AG20443 (cell line): ENCODE results near the gene HERC5.
"Not testable (repeated sequence)": the region's sequence is repeated elsewhere in the genome, so short reads cannot be mapped to it uniquely, and the experiment has no call there.

Experiments
- DNase-seq: peaks from one replicate; pipeline ENCODE4 v3.0.0; 2012; ENCODE audit warnings: low spot score, mixed read lengths

HERC5 gene

DNA sequence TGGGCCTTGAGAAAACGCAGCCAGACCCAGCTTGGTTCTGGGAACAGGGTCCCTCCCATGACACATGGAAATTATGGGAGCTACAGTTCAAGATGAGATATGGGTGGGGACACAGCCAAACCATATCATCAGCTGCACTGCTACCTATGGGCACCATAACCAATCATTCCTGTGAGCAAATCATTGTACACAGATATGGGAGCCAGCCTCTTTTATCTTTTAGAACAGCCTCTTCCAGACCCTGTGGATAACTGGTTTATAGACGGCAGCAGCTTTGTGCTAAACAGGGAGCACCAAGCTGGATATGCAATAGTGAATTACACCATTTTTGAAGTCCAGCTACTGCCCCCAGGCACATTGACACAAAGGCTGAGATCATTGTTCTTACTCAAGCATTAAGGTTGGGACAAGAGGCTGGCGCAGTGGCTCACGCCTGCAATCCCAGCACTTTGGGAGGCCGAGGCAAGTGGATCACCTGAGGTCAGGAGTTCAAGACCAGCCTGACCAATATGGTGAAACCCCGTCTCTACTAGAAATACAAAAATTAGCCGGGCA, 8.6 kb upstream of the HERC5 start:
- not testable (repeated sequence) for DNase-seq

DNA sequence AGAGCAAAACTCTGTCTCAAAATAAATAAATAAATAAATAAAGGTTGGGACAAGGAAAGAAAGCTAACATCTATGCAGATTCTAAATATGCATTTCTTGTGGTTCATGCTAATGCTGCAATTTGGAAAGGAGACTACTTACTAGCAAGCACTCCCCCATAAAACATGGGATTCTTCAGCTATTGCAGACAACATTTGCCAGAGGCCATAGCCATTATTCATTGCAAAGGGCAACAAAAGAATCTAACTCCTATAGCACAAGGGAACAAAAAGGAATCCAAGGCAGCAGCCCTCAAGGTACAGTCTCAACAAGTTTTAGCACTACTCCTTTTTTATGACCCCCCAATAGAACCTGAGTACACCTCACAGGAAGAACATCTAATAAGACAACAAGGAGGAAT, 8.0 kb upstream of the HERC5 start:
- DNase-seq: no peak

DNA sequence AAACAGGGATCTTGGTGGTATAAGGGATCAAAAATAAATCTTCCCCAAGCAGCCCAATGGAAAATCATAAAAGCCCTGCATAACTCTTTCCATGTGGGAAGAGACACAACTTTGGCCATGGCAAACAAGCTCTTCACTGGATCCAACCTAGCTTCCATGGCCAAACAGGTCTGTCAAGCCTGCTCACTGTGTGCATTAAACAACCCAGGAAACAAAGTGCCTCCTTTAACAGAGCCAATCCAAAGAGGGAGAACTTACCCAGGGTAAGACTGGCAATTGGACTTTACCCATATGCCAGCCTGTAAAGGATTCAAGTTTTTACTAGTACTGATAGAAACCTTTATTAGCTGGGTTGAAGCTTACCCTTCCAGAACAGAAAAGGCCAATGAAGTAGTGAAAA, 7.6 kb upstream of the HERC5 start:
- DNase-seq: no peak

DNA sequence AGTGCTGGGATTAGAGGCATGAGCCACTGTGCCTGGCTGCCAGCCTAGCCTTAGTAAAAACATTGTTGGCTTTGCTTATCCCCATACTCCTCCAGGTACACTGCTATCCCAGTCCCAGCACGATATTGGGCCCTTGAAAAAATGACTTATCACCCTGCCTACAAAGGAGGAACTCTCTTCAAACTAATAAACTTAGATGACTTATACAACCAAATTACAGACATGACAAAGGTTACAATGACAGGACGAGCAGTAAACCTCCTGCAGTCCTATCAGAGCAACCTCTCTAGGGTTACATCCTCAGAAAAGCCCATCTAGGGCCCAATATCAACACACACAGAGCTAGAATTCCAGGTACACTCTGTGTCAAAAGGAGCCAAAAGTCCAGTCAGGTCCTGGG, 5.7 kb upstream of the HERC5 start:
- no peak for DNase-seq

DNA sequence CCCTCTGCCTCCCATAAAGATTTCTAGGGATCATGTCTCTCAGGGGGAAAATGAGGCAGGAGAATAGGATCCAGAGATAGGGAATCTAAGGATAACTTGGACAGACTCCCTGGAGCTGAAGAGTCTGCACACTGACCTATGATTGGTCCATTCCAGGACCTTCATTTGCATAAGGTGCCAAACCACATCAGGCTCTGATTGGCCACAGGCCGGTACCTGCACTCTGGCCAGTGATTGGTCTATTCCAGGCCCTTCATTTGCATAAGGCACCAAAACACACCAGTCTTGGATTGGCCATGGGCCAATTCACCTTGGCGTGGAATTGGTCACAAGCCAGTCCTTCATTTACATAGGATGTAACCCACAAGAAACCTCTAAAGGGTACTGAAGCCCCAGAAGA, 4.0 kb upstream of the HERC5 start:
- DNase-seq: no peak

DNA sequence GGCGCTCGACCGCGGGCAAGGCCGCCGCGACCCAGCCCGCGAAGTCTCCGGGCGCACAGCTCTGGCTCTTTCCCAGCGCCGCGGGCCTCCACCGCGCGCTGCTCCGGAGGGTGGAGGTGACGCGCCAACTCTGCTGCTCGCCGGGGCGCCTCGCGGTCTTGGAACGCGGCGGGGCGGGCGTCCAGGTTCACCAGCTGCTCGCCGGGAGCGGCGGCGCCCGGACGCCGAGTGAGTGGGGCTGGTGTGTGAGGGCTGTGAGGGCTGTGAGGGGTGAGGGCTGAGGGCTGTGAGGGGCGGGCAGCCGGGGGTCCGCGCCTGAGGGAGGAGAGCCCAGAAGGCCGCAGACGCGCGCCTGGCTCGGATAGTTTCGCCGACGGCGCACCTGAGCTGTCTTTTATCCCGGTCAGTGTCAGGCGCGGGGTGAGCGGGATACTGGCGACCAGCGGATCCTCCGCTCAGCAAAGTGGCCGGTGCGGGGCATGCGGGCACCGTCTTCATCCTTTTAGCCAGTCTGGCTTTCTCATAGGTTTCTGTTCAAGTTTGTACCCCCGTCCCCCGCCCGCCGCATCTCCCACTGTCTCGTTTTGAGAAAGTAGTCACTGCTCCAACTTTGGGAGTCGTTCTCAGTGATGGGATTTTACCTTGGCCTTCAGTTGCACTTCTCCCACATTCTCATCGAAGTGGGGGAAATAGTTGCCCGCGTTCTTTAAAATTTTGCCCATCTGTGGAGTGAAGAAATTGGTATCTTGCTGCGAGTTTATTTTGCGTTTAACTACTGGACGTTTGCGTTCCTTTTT, 586 bp downstream of the HERC5 start:
- DNase-seq: peak; percentile 54

DNA sequence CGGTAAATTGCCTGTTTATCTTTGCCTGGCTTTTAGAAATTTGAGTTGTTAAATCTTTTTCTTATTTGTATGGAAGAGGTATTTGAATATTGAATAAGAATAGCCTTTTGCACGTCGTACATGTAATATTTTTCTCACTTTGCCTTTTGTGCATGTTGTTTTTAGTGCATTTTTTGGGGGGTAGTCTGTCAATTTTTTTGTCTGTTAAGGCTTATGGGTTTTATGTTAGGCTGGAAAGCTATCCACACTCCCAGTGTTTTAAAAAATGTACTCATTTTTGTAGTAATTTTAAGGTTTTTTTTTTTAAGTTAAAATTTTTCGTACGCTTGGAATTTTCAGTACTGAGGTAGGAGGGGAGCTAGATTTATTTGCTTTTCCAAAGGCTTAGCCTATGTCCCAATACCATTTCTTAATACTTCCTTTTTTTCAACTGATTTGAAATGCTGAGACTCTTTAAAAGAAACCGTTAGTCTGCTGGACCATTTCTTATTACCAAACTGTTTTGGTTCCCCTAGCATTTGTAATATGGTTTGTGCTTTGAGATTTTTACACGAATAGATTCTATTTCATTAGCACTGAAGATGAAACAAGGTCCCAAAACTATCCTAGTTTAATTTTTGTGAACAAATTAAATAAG, 1.3 kb downstream of the HERC5 start:
- DNase-seq: no peak

DNA sequence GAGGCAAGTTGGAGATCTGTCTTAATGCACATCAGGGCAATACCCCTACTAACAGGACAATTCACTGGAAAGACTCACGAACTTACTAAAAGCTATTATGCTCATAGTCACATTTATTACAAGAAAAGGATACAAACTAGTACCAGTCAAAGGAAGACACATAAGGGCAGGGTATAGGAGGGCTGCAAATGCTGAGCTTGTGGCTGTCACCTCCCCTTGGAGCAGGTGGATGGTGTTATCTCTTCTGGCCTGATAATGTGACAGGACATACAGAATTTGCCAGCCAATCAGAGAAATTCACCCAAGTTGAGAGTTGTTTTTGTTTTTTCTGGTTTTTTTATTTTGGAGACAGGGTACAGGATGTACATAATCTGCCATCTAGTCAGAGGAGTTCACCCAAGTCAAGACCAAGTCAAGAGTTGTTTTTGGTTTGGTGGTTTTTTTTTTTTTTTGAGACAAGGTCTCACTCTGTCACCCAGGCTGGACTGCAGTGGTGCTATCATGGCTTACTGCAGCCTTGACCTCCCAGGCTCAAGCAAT, 8.8 kb downstream of the HERC5 start:
- DNase-seq: no peak

DNA sequence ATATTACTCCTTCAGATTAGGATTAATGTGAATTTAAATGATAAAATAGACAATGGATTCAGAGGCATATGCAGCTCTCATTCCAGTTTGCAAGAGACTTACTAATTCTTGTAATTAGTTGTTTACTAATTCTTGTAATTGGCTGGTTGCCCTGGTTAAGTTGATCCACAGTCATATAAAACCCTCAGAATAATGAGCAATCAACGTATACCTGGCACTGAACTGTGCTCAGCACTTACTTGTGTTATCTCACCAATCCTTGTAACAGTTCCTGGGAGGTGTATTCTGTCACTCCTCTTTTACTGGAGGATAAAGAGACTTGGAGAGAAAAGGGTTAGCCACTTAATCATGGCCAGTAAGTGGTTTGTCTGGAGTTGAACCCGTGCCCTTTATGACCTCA, 10.5 kb downstream of the HERC5 start:
- DNase-seq: no peak

DNA sequence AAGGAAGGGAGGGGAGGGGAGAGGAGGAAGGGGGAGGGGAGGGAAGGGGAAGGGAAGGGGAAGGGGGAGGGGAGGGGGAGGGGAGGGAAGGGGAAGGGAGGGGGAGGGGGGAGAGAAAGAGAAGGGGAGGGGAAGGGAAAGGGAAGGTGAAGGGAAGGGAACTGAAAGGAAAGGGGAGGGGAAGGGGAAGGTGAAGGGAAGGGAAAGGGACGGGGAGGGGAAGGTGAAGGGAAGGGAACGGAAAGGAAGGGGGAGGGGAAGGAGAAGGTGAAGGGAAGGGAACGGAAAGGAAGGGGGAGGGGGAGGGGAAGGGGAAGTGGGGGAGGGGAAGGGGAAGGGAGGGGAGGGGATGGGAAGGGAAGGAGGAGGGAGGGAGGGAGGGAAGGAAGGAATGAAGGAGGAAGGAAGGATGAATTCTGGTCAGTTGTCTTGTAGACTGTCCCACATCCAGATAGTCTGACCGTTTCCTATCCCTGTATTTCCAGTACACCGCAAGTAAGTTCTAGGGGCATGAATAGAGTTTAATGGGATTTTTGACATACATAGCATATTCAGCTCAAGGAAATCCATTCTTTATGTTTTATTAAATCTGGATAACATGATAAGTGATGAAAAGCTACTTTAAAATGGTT, 20.4 kb downstream of the HERC5 start:
- DNase-seq: no peak

DNA sequence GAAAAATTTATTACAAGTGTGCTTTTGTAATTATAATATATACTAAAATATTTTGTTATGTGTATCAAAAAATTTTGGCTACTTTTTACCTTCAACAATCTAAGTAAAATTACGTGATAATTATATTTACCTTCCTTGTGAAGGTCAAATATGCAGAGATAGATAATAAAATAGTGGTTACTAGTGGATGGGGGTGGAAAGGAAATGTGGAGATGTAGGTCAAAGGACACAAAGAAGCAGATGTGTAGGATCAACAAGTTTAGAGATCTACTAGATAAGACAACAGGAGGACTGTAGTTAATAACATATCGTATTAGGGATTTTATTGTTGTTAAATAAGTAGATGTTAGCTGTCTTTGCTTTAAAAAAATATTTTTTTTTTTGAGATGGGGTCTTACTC, 21.3 kb downstream of the HERC5 start:
- no peak for DNase-seq

DNA sequence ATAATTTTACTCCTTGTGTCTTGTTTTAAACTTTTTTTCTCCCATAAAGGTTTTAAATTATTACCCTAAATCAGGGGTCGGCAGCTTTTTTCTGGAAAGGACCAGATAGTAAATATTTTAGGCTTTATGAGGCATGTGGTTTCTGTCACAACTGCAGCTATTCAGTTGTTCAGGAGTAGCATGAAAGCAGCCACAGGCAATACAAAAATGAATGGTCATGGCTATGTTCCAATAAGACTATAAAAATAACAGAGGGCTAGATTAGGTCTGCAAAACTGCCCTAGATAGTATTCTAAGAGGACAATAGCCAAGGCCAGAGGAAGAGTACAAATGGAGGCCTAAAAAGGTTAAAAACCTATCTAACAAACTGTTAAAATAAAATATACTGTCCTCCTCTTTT, 24.6 kb downstream of the HERC5 start:
- DNase-seq: no peak

DNA sequence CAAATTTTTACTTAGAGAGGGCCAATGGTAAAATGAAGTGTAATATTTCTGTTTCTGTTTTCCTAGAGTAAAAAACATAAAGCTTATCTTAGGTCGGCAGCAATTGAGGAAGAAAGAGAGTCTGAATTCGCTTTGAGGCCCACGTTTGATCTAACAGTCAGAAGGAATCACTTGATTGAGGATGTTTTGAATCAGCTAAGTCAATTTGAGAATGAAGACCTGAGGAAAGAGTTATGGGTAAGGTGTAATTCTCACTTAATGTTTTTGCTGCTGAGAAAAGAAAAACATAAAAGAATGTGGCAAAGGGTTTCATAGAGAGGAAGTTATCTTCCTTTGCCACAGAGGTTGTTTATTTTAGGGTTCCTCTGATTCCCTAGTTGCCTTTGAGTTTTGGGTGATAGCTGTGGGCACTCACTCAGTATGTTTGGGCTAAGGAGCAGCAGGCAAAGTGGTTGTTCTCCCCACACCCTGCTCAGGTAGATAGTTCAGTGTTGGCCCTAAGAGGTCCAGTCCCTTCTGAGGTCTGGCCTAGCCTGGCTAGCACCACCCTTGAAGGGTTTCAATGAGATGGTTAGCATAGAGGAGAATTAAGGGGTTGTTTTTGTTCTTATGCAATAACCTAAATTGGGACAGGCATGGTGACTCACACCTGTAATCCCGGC, 32.3 kb downstream of the HERC5 start:
- DNase-seq: no peak

DNA sequence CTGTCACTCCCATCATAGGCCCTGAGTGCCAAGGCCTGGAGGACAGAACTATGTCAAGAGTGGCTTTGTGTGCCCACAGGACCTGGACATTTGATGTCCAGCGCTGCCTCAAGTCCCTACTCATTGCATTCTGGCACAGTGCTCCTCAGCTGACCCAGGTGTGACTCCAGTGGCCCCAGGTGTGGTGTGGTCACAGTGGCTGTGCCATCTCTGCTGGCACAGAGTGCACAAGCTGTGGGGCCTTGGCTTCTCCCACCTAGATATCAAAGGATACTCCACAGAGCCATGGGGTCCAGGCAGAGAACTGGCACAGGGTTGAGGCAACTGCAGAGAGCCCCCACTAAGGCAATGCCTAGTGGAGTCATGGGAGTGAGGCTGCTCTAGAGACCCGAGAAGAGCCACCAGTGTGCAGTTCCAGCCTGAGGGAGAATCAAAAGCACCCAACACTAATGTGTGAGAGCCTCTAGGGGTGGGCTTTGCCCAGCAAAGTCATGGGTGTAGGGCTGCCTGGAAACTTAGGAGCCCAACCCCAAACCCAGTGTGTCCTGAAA, 41.0 kb downstream of the HERC5 start:
- DNase-seq: no peak

DNA sequence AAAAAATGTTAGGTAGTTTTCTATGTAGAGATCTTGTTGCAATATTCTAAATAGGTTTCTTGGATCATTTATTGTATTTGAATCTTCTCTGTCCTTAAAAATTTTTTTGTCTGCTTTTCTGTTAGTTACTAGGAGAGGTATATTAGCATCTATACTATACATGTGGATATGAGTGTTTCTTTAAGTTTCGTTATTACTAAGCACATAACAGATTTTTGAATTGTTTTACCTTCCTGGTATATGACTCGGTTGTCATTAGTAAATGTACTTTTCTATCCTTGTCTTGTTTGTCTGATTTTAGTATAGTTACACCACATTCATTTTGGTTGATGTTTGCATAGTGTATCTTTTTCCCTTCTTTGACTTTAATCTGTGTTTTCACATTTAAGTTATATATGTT, 46.4 kb downstream of the HERC5 start:
- no peak for DNase-seq

DNA sequence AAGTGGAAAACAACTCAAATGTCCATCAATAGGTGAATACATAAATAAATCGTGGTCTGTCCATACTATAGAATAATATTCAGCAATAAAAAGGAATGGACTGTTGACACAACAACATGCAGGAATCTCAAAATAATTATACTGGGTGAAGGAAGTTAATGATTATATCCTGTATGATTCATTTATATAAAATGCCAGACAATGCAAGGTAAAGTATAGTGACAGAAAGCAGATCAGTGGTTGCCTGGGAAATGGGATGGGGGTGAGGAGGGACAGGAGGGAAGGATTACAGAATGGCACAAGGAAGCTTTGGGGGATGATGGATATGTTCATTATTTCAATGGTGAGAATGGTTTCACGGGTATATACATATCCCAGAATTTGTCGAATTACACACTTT, 54.3 kb downstream of the HERC5 start:
- no peak for DNase-seq

DNA sequence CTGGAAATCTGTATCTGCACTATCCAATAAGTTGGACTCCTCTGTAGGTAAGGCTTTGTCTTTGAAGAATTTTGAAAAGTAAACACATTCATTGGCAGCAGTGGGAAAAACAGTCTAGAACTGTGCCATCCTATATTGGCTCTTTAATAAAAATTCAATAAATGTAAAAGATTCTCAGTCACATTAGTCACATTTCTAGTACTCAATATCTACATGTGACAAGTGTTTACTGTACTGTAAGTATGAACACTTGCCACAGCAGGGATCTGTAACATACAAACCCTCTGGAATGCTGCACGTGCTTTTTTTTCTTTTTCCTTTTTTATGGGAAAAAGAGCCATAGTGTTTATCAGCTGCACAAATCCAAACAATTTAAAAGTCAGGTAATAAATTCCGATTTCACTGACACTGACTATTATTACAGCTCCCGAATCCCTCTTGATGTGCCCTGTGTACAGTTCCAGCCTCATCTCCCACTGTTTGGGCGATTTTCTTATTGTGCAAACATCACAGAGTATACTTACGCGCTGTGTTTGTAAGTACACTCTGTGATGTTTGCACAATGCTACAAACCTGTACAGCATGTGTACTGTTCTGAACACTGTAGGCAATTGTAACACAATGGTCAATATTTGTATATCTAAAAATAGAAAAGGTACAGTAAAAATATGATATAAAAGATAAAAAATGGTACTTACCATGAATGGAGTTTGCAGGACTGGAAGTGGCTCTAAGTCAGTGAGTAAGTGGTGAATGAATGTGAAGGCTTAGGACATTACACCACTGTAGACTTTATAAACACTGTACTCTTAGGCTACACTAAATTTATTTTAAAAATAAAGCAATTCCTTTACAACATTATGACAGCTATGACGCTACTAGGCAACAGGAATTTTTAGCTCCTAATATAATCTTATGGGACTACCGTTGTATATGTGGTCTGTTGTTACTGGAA, 57.9 kb downstream of the HERC5 start:
- DNase-seq: no peak

DNA sequence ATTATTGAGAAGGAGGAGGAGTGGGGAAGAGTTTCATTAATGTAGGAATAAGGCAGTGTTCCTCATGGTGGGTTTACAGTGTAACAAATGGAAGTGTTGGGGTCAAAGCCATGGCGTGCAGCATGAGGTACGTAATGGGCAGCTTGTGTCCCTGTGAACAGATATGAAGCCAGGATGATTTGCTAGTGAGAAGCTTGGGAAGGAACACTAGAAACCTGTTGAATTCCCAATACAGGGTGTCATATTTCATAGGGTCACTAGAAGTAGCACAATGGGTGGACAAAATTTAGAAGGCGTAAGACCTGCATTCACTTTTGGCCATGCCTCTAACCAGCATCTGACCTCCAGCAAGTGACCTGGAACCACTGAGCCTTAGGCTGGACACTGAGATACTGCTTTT, 59.8 kb downstream of the HERC5 start:
- DNase-seq: no peak

DNA sequence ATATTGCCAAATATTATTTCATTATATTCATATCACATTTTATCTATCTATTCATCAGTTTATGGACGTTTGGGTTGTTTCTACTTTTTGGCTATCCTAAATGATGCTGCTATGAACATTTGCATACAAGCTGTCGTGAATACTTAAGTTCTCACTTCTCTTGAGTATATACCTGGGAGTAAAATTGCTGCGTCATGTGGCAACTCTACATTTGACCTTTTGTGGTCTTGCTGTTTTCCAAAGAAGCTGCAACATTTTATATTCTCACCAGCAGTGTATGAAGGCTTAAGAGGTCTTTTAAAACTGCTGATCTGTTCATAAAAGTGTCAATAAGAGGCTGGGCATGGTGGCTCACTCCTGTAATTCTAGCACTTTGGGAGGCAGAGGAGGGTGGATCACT, 60.9 kb downstream of the HERC5 start:
- no peak for DNase-seq

DNA sequence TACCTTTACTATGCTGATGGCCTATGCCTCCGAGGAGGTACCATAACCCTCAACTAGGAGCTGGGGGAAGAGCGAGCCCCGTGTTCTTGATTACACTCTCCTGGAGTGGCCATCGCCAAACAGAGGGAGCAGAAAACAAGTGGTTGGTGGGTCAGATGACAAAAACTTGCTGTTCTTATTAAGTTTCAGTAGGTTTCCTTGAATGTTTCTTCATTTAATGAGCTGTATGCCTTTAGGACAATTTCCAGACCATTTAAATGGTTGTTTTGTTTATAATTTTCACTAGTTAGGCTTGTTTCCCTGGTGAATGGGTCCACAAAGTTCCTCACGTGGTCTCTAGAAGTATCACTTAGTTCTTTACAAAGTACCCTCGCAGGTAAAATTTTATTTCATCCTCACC, 62.0 kb downstream of the HERC5 start:
- no peak for DNase-seq
